ENCODE data around the gene BBS10. TPM values are rescaled to one million over a fixed set of nuclear protein-coding genes. Genes with fewer than 3 reads are reported as not detected.

BBS10 gene
- total and polyA plus RNA-seq, 2 of the 13 experiments (the other 11 are each of a cell fraction or from before 2014, with no cell fraction given) = 4.9 to 7.4 TPM

DNA sequence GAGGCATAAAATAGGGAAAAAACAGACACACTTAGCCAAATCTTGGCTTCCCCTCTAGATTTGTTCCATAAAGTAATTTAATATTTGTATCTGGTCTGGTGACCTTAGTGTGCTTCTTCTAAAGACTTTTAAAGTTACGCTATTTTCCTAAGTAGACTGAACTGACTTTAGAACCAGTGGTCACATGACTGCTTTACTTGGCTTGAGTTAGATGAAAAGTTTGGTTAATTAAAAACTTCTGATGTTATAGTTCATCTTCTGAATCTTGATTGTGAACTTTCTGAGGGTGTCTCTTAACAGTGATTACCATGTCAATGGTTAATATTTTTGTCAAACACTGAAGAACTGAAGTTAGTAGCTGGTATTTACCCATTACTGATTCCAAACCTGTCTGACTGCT, 2.6 kb downstream of the BBS10 start (continued):
- TF ChIP-seq, protein P1, sequence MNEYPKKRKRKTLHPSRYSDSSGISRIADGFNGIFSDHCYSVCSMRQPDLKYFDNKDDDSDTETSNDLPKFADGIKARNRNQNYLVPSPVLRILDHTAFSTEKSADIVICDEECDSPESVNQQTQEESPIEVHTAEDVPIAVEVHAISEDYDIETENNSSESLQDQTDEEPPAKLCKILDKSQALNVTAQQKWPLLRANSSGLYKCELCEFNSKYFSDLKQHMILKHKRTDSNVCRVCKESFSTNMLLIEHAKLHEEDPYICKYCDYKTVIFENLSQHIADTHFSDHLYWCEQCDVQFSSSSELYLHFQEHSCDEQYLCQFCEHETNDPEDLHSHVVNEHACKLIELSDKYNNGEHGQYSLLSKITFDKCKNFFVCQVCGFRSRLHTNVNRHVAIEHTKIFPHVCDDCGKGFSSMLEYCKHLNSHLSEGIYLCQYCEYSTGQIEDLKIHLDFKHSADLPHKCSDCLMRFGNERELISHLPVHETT (CRISPR knock-in tag; conservative IDR thresholded peaks at IDR 0.05) = no peak
- TF ChIP-seq AGO1 (IDR thresholded peaks at IDR 0.05; ENCODE audit: low read depth, low read length, poor library complexity, severe bottlenecking) = no peak
- no peak for TF ChIP-seq ZNF296 (CRISPR knock-in tag; conservative IDR thresholded peaks at IDR 0.05)
- TF ChIP-seq, protein P2, sequence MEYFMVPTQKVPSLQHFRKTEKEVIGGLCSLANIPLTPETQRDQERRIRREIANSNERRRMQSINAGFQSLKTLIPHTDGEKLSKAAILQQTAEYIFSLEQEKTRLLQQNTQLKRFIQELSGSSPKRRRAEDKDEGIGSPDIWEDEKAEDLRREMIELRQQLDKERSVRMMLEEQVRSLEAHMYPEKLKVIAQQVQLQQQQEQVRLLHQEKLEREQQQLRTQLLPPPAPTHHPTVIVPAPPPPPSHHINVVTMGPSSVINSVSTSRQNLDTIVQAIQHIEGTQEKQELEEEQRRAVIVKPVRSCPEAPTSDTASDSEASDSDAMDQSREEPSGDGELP (IDR thresholded peaks at IDR 0.05; ENCODE audit: borderline replicate concordance, low read depth) = no peak
- no peak for TF ChIP-seq ZSCAN21 (CRISPR knock-in tag; IDR thresholded peaks at IDR 0.05; ENCODE audit: borderline replicate concordance)
- TF ChIP-seq, protein P3, sequence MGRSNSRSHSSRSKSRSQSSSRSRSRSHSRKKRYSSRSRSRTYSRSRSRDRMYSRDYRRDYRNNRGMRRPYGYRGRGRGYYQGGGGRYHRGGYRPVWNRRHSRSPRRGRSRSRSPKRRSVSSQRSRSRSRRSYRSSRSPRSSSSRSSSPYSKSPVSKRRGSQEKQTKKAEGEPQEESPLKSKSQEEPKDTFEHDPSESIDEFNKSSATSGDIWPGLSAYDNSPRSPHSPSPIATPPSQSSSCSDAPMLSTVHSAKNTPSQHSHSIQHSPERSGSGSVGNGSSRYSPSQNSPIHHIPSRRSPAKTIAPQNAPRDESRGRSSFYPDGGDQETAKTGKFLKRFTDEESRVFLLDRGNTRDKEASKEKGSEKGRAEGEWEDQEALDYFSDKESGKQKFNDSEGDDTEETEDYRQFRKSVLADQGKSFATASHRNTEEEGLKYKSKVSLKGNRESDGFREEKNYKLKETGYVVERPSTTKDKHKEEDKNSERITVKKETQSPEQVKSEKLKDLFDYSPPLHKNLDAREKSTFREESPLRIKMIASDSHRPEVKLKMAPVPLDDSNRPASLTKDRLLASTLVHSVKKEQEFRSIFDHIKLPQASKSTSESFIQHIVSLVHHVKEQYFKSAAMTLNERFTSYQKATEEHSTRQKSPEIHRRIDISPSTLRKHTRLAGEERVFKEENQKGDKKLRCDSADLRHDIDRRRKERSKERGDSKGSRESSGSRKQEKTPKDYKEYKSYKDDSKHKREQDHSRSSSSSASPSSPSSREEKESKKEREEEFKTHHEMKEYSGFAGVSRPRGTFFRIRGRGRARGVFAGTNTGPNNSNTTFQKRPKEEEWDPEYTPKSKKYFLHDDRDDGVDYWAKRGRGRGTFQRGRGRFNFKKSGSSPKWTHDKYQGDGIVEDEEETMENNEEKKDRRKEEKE (IDR thresholded peaks at IDR 0.05) = no peak
- no peak for TF ChIP-seq ZNF354B (CRISPR knock-in tag; IDR thresholded peaks at IDR 0.05)
- no peak for TF ChIP-seq HOXD1 (CRISPR knock-in tag; IDR thresholded peaks at IDR 0.05)
- TF ChIP-seq, protein P4, sequence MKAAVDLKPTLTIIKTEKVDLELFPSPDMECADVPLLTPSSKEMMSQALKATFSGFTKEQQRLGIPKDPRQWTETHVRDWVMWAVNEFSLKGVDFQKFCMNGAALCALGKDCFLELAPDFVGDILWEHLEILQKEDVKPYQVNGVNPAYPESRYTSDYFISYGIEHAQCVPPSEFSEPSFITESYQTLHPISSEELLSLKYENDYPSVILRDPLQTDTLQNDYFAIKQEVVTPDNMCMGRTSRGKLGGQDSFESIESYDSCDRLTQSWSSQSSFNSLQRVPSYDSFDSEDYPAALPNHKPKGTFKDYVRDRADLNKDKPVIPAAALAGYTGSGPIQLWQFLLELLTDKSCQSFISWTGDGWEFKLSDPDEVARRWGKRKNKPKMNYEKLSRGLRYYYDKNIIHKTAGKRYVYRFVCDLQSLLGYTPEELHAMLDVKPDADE (CRISPR knock-in tag; IDR thresholded peaks at IDR 0.05) = no peak
- no peak for TF ChIP-seq ZNF124 (CRISPR knock-in tag; IDR thresholded peaks at IDR 0.05)
- no peak for TF ChIP-seq ZNF235 (CRISPR knock-in tag; IDR thresholded peaks at IDR 0.05; ENCODE audit: borderline replicate concordance)
- TF ChIP-seq, protein P5, sequence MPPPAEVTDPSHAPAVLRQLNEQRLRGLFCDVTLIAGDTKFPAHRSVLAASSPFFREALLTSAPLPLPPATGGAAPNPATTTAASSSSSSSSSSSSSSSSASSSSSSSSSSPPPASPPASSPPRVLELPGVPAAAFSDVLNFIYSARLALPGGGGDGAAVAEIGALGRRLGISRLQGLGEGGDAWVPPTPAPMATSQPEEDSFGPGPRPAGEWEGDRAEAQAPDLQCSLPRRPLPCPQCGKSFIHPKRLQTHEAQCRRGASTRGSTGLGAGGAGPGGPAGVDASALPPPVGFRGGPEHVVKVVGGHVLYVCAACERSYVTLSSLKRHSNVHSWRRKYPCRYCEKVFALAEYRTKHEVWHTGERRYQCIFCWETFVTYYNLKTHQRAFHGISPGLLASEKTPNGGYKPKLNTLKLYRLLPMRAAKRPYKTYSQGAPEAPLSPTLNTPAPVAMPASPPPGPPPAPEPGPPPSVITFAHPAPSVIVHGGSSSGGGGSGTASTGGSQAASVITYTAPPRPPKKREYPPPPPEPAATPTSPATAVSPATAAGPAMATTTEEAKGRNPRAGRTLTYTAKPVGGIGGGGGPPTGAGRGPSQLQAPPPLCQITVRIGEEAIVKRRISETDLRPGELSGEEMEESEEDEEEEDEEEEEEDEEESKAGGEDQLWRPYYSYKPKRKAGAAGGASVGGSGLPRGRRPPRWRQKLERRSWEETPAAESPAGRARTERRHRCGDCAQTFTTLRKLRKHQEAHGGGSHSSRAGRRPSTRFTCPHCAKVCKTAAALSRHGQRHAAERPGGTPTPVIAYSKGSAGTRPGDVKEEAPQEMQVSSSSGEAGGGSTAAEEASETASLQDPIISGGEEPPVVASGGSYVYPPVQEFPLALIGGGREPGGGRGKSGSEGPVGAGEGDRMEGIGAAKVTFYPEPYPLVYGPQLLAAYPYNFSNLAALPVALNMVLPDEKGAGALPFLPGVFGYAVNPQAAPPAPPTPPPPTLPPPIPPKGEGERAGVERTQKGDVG (CRISPR knock-in tag; IDR thresholded peaks at IDR 0.05; ENCODE audit: borderline replicate concordance) = no peak
- TF ChIP-seq ZNF615 (CRISPR knock-in tag; IDR thresholded peaks at IDR 0.05; ENCODE audit: borderline replicate concordance) = no peak
- TF ChIP-seq, protein P6, sequence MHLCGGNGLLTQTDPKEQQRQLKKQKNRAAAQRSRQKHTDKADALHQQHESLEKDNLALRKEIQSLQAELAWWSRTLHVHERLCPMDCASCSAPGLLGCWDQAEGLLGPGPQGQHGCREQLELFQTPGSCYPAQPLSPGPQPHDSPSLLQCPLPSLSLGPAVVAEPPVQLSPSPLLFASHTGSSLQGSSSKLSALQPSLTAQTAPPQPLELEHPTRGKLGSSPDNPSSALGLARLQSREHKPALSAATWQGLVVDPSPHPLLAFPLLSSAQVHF (CRISPR knock-in tag; IDR thresholded peaks at IDR 0.05) = no peak
- no peak for TF ChIP-seq ATF7 (IDR thresholded peaks at IDR 0.05)
- TF ChIP-seq ATF7 (CRISPR knock-in tag; IDR thresholded peaks at IDR 0.05) = no peak

Data from HepG2 (cell line).